ENCODE measurements around the gene KCNN4.
"Not testable (repeated sequence)": the region's sequence is repeated elsewhere in the genome, so short reads cannot be mapped to it uniquely, and the experiment has no call there.

Gene KCNN4

GRCh38 chr19:43774103-43774939, 6.5 kb downstream of the KCNN4 start:
- DNase-seq = no peak

DNA sequence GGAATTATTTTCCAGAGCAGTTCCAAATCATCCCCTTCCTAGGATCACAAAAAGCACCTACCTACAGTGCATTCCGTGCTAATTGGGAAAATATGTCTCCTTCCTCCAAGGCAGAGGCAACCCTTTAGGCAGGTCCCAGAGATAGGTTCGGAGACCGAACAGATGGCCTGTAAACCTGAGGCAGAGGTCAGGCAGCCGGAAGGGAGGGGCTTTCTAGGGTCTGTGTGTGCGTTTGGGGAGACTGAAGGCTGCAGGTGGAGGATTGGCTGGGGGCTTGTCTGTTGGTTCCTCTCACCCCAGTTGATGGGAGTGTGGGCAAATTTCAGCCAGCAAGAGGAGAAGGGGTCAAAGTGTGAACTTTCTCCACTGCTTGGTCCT, 7.1 kb downstream of the KCNN4 start:
- DNase-seq = no peak

GRCh38 chr19:43769256-43769655, 11.5 kb downstream of the KCNN4 start:
- no peak for DNase-seq

DNA sequence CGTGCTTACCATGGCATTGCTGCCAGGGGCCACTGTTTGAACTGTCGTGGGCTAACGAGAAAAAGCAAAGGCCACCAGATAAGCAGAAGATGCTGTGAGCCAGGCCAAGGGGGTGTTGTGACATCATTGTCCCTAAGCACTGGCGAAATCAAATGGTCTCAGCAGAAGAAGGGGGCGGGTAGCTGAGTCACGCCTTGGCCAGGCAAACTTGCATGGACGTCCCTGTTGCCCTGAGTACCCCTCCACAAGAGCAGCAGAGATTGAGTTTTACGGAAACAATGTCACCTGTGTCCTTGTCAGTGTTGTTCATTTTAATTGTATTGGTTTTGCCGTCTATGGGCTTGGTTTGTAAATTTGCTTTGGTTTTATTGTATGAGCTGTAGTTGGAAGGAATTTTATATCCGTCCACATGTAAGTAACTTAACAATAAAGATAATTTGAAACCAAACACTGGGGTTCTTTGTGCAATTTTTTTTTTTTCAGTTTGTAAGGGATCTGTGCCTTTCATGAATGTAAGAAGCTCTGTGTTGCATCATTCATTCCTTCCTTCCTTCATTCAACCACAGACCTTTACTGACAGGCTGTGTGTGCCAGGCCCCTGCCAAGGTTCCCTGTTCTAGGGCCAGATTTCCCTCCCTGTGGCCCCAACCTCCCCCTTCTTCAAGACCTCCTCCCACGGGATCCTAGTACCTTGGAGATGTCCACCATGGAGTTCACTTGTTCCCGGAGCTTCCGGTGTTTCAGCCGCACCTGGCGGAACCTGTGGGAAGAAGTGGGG, 12.3 kb downstream of the KCNN4 start:
- no peak for DNase-seq

GRCh38 chr19:43767818-43768217, 13.0 kb downstream of the KCNN4 start:
- no peak for DNase-seq

GRCh38 chr19:43767316-43767715, 13.5 kb downstream of the KCNN4 start:
- no peak for DNase-seq

- DNase-seq = no peak
These were observed 14.1 kb downstream of the KCNN4 start for GRCh38 chr19:43766755-43767043.

- no peak for DNase-seq
These were observed 15.5 kb downstream of the KCNN4 start for GRCh38 chr19:43765109-43765876.

- DNase-seq = not testable (repeated sequence)
These were observed 16.1 kb downstream of the KCNN4 start for GRCh38 chr19:43764684-43765083.

GRCh38 chr19:43763473-43763939, 17.3 kb downstream of the KCNN4 start:
- DNase-seq = no peak

GRCh38 chr19:43762814-43763213, 18.0 kb downstream of the KCNN4 start:
- no peak for DNase-seq

GRCh38 chr19:43760941-43761340, 19.8 kb downstream of the KCNN4 start:
- DNase-seq = no peak

DNA sequence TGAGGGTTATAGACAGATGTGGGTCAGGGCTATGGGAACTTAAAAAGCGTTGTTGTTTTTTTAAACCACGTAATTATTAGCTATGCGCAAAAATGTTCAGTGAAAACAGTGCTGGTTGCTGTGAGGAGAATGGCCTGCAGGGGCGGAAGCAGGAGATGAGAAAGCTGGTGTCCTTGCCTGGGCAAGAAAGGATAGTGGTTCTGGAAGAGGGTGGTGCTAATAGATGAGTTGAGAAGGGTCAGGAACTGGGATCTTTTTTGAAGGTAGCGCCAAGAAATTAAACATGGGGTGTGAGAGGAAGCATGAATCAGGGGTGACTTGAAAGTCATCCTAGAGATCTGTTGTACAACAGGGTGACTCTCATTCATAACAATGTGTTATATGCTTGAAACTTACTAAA, 21.3 kb downstream of the KCNN4 start:
- DNase-seq = no peak

DNA sequence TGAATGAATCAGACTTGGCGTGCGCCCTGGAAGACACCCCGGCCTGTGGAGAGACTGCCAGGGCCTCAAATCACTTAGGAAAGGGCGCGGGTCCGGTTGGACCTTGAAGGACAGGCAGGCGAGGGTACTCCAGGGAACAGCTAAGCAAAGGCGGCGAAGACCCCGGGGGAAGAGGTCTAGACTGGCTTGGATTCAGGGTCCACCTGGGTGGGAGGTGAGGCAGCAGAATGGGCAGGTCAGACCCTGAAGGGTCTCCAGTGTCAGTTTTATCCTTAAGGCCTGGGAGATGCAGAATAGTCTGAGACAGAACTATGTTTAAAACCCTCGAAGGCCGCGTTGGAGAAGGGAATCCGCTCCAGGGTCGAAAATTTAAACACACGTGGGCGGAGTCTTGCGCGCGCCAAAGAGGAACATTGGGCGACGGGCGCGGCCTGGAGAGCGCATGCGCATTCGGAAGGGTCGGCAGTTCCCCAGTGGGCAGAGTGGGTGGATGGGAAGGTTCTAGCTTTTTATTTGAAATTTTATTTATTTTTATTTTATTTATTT, 25.4 kb downstream of the KCNN4 start:
- peak; percentile 87 for DNase-seq

DNA sequence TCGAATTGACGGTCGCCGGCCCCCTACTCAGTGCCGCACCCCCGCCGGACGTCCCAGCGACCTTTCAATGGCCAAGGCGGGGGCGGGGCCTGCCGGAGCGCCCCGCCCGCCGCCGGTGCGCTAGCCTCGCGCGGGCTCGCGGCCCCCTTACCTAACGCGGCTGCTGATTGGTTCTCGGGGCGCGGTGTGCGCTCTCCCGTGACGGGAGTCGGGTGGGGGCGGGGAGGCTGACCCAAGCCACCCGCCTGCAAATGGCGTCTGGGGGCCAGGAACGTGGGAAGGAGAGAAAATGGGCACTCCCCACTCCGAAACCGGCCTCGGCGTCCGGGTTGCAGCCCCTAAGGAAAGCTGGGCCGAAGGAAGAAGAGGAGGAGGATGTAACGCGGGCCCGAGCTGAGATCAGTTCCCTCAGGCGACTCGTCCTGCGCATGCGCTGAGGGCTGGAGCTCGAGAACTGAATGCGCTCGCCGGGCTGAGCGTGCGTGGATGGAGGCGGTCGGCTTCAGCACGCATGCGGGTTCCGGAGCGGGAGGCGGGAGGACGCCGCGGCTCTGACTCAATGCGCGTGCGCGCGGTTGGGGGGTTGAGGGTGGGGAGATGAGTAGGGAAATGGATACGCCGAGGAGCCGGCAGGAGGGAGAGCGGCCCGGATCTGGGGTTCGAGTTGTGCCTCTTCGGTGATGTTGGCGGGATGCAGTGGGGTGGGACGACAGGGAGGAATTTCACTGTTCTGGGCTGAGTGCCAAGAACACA, 26.1 kb downstream of the KCNN4 start, which contains the start of gene SMG9:
Gene SMG9, minus strand, starts transcription at position 460 of the 753 bp plus-strand sequence. CDS start 4,221 bp downstream, outside the sequence.
- DNase-seq = peak; percentile 97

DNA sequence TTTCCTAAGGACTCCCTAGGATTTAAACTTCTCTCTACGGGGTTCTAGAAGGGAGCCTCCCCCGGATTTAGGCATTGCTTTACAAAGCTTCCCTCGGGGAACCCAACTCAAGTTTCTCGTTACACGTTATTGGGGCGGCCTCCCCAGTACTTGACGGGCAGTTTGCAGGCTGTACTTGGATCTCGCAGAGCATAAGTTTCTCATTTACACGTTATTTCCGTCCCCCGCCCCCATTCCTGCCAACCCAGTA, 26.6 kb downstream of the KCNN4 start:
- DNase-seq = no peak

DNA sequence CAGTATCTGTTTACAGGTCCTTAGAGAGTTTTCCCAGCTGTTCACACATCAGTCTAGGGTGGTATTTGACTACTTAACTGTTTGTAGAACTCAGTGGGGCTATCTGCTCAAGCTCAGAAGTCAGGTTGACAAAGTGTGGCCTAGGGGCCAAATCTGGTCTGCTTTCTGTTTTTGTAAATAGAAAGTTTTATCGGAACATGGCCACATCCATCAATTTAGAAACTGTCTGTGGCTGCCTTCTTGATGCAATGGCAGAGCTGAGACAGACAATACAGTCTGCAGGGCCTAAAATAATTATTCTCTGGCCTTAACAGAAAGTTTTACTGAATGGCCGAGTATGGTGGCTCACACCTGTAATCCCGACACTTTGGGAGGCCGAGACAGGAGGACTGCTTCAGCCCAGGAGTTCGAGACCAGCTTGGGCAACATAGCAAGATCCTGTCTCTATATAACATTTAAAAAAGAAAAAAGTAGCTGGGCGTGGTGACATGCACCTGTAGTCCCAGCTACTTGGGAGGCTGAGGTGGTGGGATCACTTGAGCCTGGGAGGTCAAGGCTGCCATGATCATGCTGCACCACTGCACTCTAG, 28.4 kb downstream of the KCNN4 start:
- no peak for DNase-seq

- DNase-seq = no peak
These were observed 29.1 kb downstream of the KCNN4 start for GRCh38 chr19:43751466-43752220.

DNA sequence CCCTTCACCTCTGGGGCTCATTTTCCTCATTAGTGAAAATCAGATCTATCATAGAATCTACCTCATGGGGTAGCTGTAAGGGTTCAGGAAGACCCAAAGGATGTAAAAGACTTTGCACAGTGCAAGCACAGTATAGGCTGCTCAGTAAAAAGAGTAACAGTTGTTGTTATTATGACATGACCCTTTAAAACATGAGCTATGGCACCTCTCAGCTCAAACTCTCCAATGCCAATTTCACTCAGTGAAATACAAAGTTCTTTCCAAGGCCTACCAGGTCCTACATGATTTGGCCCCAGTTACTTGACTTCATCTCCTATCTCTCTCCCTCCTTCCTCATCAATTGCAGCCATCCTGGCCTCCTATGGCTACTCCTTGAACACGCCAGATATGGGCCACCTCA, 30.9 kb downstream of the KCNN4 start:
- DNase-seq = no peak

- no peak for DNase-seq
These were observed 31.6 kb downstream of the KCNN4 start for GRCh38 chr19:43749152-43749551.

GRCh38 chr19:43748685-43749084, 32.1 kb downstream of the KCNN4 start:
- DNase-seq = no peak

DNA sequence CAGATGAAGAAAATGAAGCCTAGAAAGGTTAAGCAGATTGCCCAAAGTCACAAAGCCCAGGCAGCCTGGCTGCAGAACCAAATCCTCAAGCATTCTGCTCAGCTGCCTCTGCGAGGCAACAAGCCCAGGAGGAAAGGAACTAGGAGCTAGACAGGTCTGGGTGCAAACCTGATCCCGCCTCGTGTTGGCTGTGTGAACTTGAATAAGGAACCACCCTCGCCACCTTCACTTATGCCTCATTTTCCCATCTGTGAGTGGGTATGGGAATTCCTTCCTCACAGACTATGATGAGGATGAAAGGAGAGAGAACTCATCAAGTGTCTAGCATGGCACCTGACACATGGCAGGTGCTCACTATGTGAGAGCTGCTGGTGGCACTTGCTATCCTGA, 32.6 kb downstream of the KCNN4 start:
- DNase-seq = no peak
